ENCODE results near the gene NR1D2.
"Not testable (repeated sequence)": the region's sequence is repeated elsewhere in the genome, so short reads cannot be mapped to it uniquely, and the experiment has no call there.

NR1D2 gene

GRCh38 chr3:24002129-24002528 lies 57.0 kb downstream of the NR1D2 start:
- DNase-seq (ENCODE audit: low read depth in 4 of 4, low spot score in 1 of 4): no peak

- no peak for DNase-seq (ENCODE audit: low read depth in 4 of 4, low spot score in 1 of 4)
Observed at GRCh38 chr3:24003466-24003865, 58.4 kb downstream of the NR1D2 start.

- peak in 2 of 4 experiments; percentile 4 to 13 for DNase-seq (ENCODE audit: low read depth in 4 of 4, low spot score in 1 of 4)
Observed at GRCh38 chr3:24004171-24004938, 59.3 kb downstream of the NR1D2 start.

- no peak for DNase-seq (ENCODE audit: low read depth in 4 of 4, low spot score in 1 of 4)
Observed at GRCh38 chr3:24005669-24006068, 60.6 kb downstream of the NR1D2 start.

- DNase-seq (ENCODE audit: low read depth in 4 of 4, low spot score in 1 of 4): not testable (repeated sequence)
Observed at GRCh38 chr3:24010834-24011233, 65.7 kb downstream of the NR1D2 start.

GRCh38 chr3:24012589-24013269 lies 67.6 kb downstream of the NR1D2 start:
- DNase-seq (ENCODE audit: low read depth in 4 of 4, low spot score in 1 of 4): no peak

- DNase-seq (ENCODE audit: low read depth in 4 of 4, low spot score in 1 of 4): no peak
Observed at GRCh38 chr3:24017305-24017704, 72.2 kb downstream of the NR1D2 start.

- no peak for DNase-seq (ENCODE audit: low read depth in 4 of 4, low spot score in 1 of 4)
Observed at GRCh38 chr3:24018784-24019570, 73.9 kb downstream of the NR1D2 start.

- no peak for DNase-seq (ENCODE audit: low read depth in 4 of 4, low spot score in 1 of 4)
Observed at GRCh38 chr3:24019585-24019984, 74.5 kb downstream of the NR1D2 start.

GRCh38 chr3:24020036-24020691 lies 75.1 kb downstream of the NR1D2 start:
- DNase-seq (ENCODE audit: low read depth in 4 of 4, low spot score in 1 of 4): no peak

- DNase-seq (ENCODE audit: low read depth in 4 of 4, low spot score in 1 of 4): no peak
Observed at GRCh38 chr3:24023197-24023596, 78.1 kb downstream of the NR1D2 start.

- no peak for DNase-seq (ENCODE audit: low read depth in 4 of 4, low spot score in 1 of 4)
Observed at GRCh38 chr3:24025805-24026204, 80.7 kb downstream of the NR1D2 start.

- DNase-seq (ENCODE audit: low read depth in 4 of 4, low spot score in 1 of 4): not testable (repeated sequence)
Observed at GRCh38 chr3:24026665-24027064, 81.6 kb downstream of the NR1D2 start.

- DNase-seq (ENCODE audit: low read depth in 4 of 4, low spot score in 1 of 4): no peak
Observed at GRCh38 chr3:24027946-24028345, 82.9 kb downstream of the NR1D2 start.

All from stimulated activated CD4-positive, alpha-beta T cell treated with anti-CD3 and anti-CD28 coated beads, Interleukin-1b, Interleukin-23, amount 100 ng/mL, for 24 hours (primary cell).